Activated CD8-positive, alpha-beta T cell treated with anti-CD3 and anti-CD28 coated beads, Interleukin-2, amount 10 ng/mL, durations not matched to agents 7 days and 5 days (primary cell): ENCODE measurements around the gene DPH7. TPM values are rescaled to one million over a fixed set of nuclear protein-coding genes. Genes with fewer than 3 reads are reported as not detected.
"Not testable (repeated sequence)": the region's sequence is repeated elsewhere in the genome, so short reads cannot be mapped to it uniquely, and the experiment has no call there.

Experiments
- ATAC-seq: fragments of 150-1000 bp; cut with Tn5 transposase; one replicate; pipeline ENCODE4 v1.10.0; 2021; ENCODE audit warnings: moderate library complexity
- CTCF ChIA-PET: fragments of 350-600 bp; sonication (Branson Sonifier 250); formaldehyde crosslinking; loops from one replicate; lab custom pipeline; 2021; ENCODE audit warnings: antibody characterized with exemption; lab: Charles Lee
- POLR2A ChIA-PET: fragments of 350-600 bp; sonication (Branson Sonifier 250); formaldehyde crosslinking; loops from one replicate; lab custom pipeline; 2021; ENCODE audit warnings: antibody characterized with exemption; lab: Charles Lee
- DNase-seq: peaks from one replicate; pipeline ENCODE4 v3.0.0-alpha.2; 2020
- H3K27ac Mint-ChIP-seq: one replicate; pipeline ENCODE4 v1.8.0; 2021; ENCODE audit warnings: mild to moderate bottlenecking, mixed read lengths
- H3K27me3 Mint-ChIP-seq: one replicate; pipeline ENCODE4 v1.8.0; 2021; ENCODE audit warnings: low read depth, mixed read lengths
- H3K36me3 Mint-ChIP-seq: one replicate; pipeline ENCODE4 v1.8.0; 2021; ENCODE audit warnings: low read depth, mixed read lengths
- H3K4me1 Mint-ChIP-seq: one replicate; pipeline ENCODE4 v1.8.0; 2021; ENCODE audit warnings: low read depth, mixed read lengths
- H3K4me3 Mint-ChIP-seq: one replicate; pipeline ENCODE4 v1.8.0; 2021; ENCODE audit warnings: mild to moderate bottlenecking, mixed read lengths
- H3K9me3 Mint-ChIP-seq: one replicate; pipeline ENCODE4 v1.8.0; 2022; ENCODE audit warnings: mixed read lengths; ENCODE audit not compliant: insufficient read depth
- total RNA-seq, 2 experiments: library from RNA; stranded (reverse); gene quantifications; one replicate each; pipeline ENCODE4 v1.2.3, GENCODE V29; 2021

Gene DPH7
- 10 to 100 TPM; 36.8 to 37.1 TPM for total RNA-seq

- peaks cover 41% of the 10 kb centered on the region for H3K36me3 Mint-ChIP-seq
- ATAC-seq, result peak; percentile 99
- peak within 1 kb of the TSS; percentile 72 for H3K27ac Mint-ChIP-seq
- CTCF ChIA-PET, result interaction anchor here (0.7 to 3.1 kb wide), 11 partner anchors 10 to 239 kb away, joined by 3 to 16 read pairs (median 3); partner anchors contain the start of genes ARRDC1, EHMT1, MRPL41 and ZMYND19
- H3K9me3 Mint-ChIP-seq, result no peaks in the 10 kb centered on the region
- no peaks in the 10 kb centered on the region for H3K27me3 Mint-ChIP-seq
- peak; percentile 96 for DNase-seq
- peaks cover 35% of the 10 kb centered on the region for H3K4me1 Mint-ChIP-seq
- H3K4me3 Mint-ChIP-seq, result peak within 1 kb of the TSS; percentile 81
- POLR2A ChIA-PET, result interaction anchor here (0.7 to 1.7 kb wide), 3 partner anchors 11 to 22 kb away, joined by 3 to 9 read pairs (median 5); partner anchors contain the start of gene ZMYND19
Measured at GRCh38 chr9:137578518-137579258, at the start of gene DPH7. Gene DPH7, minus strand, starts transcription at chr9:137578925. Its CDS starts 148 bp downstream, at chr9:137578777.

- peaks cover 60% of the 10 kb centered on the region for H3K4me1 Mint-ChIP-seq
Measured at GRCh38 chr9:137627406-137627805, 48.7 kb upstream of the DPH7 start.

GRCh38 chr9:137626464-137626863, 47.7 kb upstream of the DPH7 start:
- CTCF ChIA-PET, result no interaction called here
- H3K36me3 Mint-ChIP-seq, result peaks cover 31% of the 10 kb centered on the region
- ATAC-seq (no peak), DNase-seq (no peak)
- H3K4me3 Mint-ChIP-seq, result no peak overlapping the region
- POLR2A ChIA-PET, result interaction anchor here (0.7 kb wide), 1 partner anchor 382 kb away, joined by 3 read pairs; no protein-coding TSS in a partner anchor
- H3K4me1 Mint-ChIP-seq, result peaks cover 59% of the 10 kb centered on the region
- no peaks in the 10 kb centered on the region for H3K9me3 Mint-ChIP-seq
- peak overlapping the region; percentile 80 for H3K27ac Mint-ChIP-seq
- H3K27me3 Mint-ChIP-seq, result no peaks in the 10 kb centered on the region

More at GRCh38 chr9:137627406-137627805, 48.7 kb upstream of the DPH7 start:
- ChIA-PET POLR2A (interaction anchor here (1.1 to 1.8 kb wide), 3 partner anchors 8 to 10 kb away, joined by 4 to 10 read pairs (median 8); partner anchors contain the start of gene EHMT1), CTCF (interaction anchor here (2.0 kb wide), 1 partner anchor 8 kb away, joined by 14 read pairs; the partner anchor contains the start of gene EHMT1)
- not testable (repeated sequence) for H3K9me3 Mint-ChIP-seq, DNase-seq, ATAC-seq, H3K4me3 Mint-ChIP-seq, H3K27me3 Mint-ChIP-seq
- Mint-ChIP-seq H3K36me3 (peaks cover 33% of the 10 kb centered on the region), H3K27ac (peak overlapping the region; percentile 43)

GRCh38 chr9:137622211-137622610, 43.5 kb upstream of the DPH7 start:
- ATAC-seq, H3K27ac Mint-ChIP-seq, CTCF ChIA-PET, H3K4me3 Mint-ChIP-seq, POLR2A ChIA-PET, H3K27me3 Mint-ChIP-seq, H3K9me3 Mint-ChIP-seq, DNase-seq: not testable (repeated sequence)
- peaks cover 38% of the 10 kb centered on the region for H3K36me3 Mint-ChIP-seq
- peaks cover 55% of the 10 kb centered on the region for H3K4me1 Mint-ChIP-seq

- Mint-ChIP-seq H3K27me3 (no peaks in the 10 kb centered on the region), H3K27ac (peak overlapping the region; percentile 49), H3K36me3 (peaks cover 36% of the 10 kb centered on the region), H3K4me3 (peak overlapping the region; percentile 28), H3K4me1 (peaks cover 55% of the 10 kb centered on the region), H3K9me3 (no peaks in the 10 kb centered on the region)
- CTCF ChIA-PET, result interaction anchor here (0.7 to 1.2 kb wide), 3 partner anchors 10 to 69 kb away, joined by 3 to 5 read pairs (median 3); partner anchors contain the start of gene MRPL41
- no peak for DNase-seq
- POLR2A ChIA-PET, result interaction anchor here (0.8 kb wide), 1 partner anchor 8 kb away, joined by 3 read pairs; no protein-coding TSS in a partner anchor
- no peak for ATAC-seq
Measured at GRCh38 chr9:137621131-137621757, 42.5 kb upstream of the DPH7 start.

GRCh38 chr9:137620581-137620980, 41.9 kb upstream of the DPH7 start:
- peaks cover 55% of the 10 kb centered on the region for H3K4me1 Mint-ChIP-seq

GRCh38 chr9:137620048-137620405, 41.3 kb upstream of the DPH7 start:
- no peak for ATAC-seq
- Mint-ChIP-seq H3K4me3 (peak overlapping the region; percentile 86), H3K27ac (peak overlapping the region; percentile 80), H3K4me1 (peaks cover 49% of the 10 kb centered on the region), H3K9me3 (no peaks in the 10 kb centered on the region), H3K36me3 (peaks cover 31% of the 10 kb centered on the region), H3K27me3 (no peaks in the 10 kb centered on the region)
- no peak for DNase-seq
- ChIA-PET POLR2A (interaction anchor here (0.9 to 2.1 kb wide), 4 partner anchors 8 to 550 kb away, joined by 3 to 10 read pairs (median 4); partner anchors contain the start of gene SAPCD2), CTCF (interaction anchor here (1.2 kb wide), 1 partner anchor 30 kb away, joined by 3 read pairs; no protein-coding TSS in a partner anchor)

More at GRCh38 chr9:137620581-137620980, 41.9 kb upstream of the DPH7 start:
- DNase-seq (no peak), ATAC-seq (no peak)
- H3K4me3 Mint-ChIP-seq, result peak overlapping the region; percentile 43
- H3K27me3 Mint-ChIP-seq, result no peaks in the 10 kb centered on the region
- peaks cover 36% of the 10 kb centered on the region for H3K36me3 Mint-ChIP-seq
- ChIA-PET POLR2A (interaction anchor here (0.8 kb wide), 1 partner anchor 9 kb away, joined by 3 read pairs; no protein-coding TSS in a partner anchor), CTCF (interaction anchor here (0.7 to 1.2 kb wide), 3 partner anchors 10 to 69 kb away, joined by 3 to 5 read pairs (median 3); partner anchors contain the start of gene MRPL41)
- no peaks in the 10 kb centered on the region for H3K9me3 Mint-ChIP-seq
- peak overlapping the region; percentile 49 for H3K27ac Mint-ChIP-seq

GRCh38 chr9:137619240-137620047, 40.7 kb upstream of the DPH7 start:
- peak overlapping the region; percentile 80 for H3K27ac Mint-ChIP-seq
- no peaks in the 10 kb centered on the region for H3K9me3 Mint-ChIP-seq
- no peaks in the 10 kb centered on the region for H3K27me3 Mint-ChIP-seq
- ChIA-PET POLR2A (interaction anchor here (0.7 to 2.1 kb wide), 10 partner anchors 9 to 717 kb away, joined by 3 to 10 read pairs (median 3); partner anchors contain the start of genes ARRDC1, SAPCD2 and TUBB4B), CTCF (interaction anchor here (0.8 to 1.6 kb wide), 6 partner anchors 9 to 54 kb away, joined by 3 to 14 read pairs (median 3); partner anchors contain the start of genes ARRDC1 and DPH7)
- H3K4me3 Mint-ChIP-seq, result peak overlapping the region; percentile 86
- ATAC-seq (peak; percentile 6), DNase-seq (peak; percentile 49)
- peaks cover 47% of the 10 kb centered on the region for H3K4me1 Mint-ChIP-seq
- H3K36me3 Mint-ChIP-seq, result peaks cover 33% of the 10 kb centered on the region

- no peaks in the 10 kb centered on the region for H3K9me3 Mint-ChIP-seq
- ChIA-PET POLR2A (interaction anchor here (1.0 to 2.1 kb wide), 7 partner anchors 10 to 716 kb away, joined by 3 to 10 read pairs (median 3); partner anchors contain the start of genes ARRDC1 and TUBB4B), CTCF (interaction anchor here (0.6 to 1.6 kb wide), 6 partner anchors 10 to 55 kb away, joined by 3 to 14 read pairs (median 4); partner anchors contain the start of genes ARRDC1, DPH7 and ZMYND19)
- peaks cover 31% of the 10 kb centered on the region for H3K36me3 Mint-ChIP-seq
- H3K27me3 Mint-ChIP-seq, result no peaks in the 10 kb centered on the region
- ATAC-seq (peak; percentile 85), DNase-seq (peak; percentile 90)
- peak within 1 kb of the TSS; percentile 91 for H3K27ac Mint-ChIP-seq
- peaks cover 41% of the 10 kb centered on the region for H3K4me1 Mint-ChIP-seq
- H3K4me3 Mint-ChIP-seq, result peak within 1 kb of the TSS; percentile 86
Measured at GRCh38 chr9:137618105-137619067, 39.7 kb upstream of the DPH7 start, which contains the start of gene EHMT1. Gene EHMT1, plus strand, starts transcription at chr9:137619005. Its CDS starts 24 bp downstream, at chr9:137619029.
